Measurements from ENCODE around the gene ZMYM2.

Gene ZMYM2

DNA sequence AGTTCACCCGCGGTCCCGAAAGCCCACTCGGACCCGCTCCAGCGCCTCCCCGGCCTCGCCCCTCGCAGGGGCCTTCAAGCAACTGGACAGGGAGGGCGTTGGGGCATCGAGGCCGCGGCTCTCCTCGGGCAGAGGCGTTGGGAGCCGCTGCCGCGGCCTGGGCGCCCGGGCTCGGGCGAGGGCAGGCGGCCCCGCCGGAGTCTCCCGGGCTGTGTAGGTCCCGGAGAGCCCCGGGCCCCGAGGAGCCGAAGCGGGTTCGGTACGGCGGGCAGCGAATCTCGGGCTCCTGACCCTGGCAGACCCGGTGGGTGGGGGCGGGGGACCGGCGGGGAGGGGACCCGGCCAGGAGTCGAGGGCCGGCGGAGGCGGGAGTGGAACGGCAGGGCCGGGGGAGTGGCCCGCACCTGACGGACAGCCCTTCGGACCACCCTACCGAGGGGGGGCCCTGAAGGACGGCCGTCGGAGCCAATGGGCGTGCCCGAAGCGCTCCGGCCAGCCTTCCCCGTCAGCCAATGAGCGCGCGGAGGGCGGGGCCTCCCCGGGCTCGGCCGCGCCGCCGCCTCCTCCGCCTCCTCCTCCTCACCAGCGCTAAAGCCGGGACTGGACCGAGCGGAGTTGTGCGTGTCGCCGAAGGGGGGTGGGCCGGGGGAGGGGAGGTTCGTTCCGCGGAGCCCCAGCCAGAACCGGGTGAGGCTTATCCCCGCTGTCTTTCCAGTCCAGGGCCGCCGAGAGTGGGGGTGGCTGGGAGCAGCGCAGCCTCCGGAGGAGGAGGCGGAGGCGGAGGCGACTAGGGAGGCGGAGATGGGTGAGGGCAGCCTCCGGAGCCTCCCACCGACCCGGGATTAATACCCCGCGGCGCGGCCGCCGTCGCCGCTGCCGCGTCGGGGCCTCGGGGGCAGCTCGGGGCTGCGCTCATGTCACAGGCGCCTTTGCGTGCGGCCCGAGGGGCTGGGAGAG lies at the start of gene ZMYM2:
TSS of gene ZMYM2 (plus strand) at position 573 of the 957 bp plus-strand sequence. CDS start 34,346 bp downstream, outside the sequence.
- Histone ChIP-seq H3K27me3 (replicated peaks; ENCODE audit: control insufficient read depth, insufficient read depth, low read length) (no peaks in the 10 kb centered on the region), H3K4me3 (replicated peaks; ENCODE audit: low read depth, low read length) (peak within 1 kb of the TSS; percentile 76), H3K36me3 (ENCODE audit: control insufficient read depth, insufficient read depth, low read length) (no peaks in the 10 kb centered on the region; the same call in 1 of the 2 replicates)
- DNase-seq (ENCODE audit: extremely low read depth, insufficient read length): peak; percentile 98
- TF ChIP-seq, protein P1, sequence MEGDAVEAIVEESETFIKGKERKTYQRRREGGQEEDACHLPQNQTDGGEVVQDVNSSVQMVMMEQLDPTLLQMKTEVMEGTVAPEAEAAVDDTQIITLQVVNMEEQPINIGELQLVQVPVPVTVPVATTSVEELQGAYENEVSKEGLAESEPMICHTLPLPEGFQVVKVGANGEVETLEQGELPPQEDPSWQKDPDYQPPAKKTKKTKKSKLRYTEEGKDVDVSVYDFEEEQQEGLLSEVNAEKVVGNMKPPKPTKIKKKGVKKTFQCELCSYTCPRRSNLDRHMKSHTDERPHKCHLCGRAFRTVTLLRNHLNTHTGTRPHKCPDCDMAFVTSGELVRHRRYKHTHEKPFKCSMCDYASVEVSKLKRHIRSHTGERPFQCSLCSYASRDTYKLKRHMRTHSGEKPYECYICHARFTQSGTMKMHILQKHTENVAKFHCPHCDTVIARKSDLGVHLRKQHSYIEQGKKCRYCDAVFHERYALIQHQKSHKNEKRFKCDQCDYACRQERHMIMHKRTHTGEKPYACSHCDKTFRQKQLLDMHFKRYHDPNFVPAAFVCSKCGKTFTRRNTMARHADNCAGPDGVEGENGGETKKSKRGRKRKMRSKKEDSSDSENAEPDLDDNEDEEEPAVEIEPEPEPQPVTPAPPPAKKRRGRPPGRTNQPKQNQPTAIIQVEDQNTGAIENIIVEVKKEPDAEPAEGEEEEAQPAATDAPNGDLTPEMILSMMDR (IDR thresholded peaks at IDR 0.05; ENCODE audit: insufficient read depth, low read length, poor library complexity, severe bottlenecking): no peak

- H3K4me3 ChIP-seq (replicated peaks; ENCODE audit: low read depth, low read length): no peak overlapping the region
- H3K36me3 ChIP-seq (ENCODE audit: control insufficient read depth, insufficient read depth, low read length): no peaks in the 10 kb centered on the region
- no peak for DNase-seq (ENCODE audit: extremely low read depth, insufficient read length)
- H3K27me3 ChIP-seq (replicated peaks; ENCODE audit: control insufficient read depth, insufficient read depth, low read length): no peaks in the 10 kb centered on the region
- TF ChIP-seq, protein P1 (IDR thresholded peaks at IDR 0.05; ENCODE audit: insufficient read depth, low read length, poor library complexity, severe bottlenecking): no peak
Measured at GRCh38 chr13:19910336-19911072, 48.0 kb upstream of the ZMYM2 start.

GRCh38 chr13:19927117-19927748 lies 31.3 kb upstream of the ZMYM2 start:
- Histone ChIP-seq H3K4me3 (replicated peaks; ENCODE audit: low read depth, low read length) (no peak overlapping the region), H3K27me3 (replicated peaks; ENCODE audit: control insufficient read depth, insufficient read depth, low read length) (no peaks in the 10 kb centered on the region), H3K36me3 (ENCODE audit: control insufficient read depth, insufficient read depth, low read length) (no peaks in the 10 kb centered on the region)
- DNase-seq (ENCODE audit: extremely low read depth, insufficient read length): no peak
- TF ChIP-seq, protein P1 (IDR thresholded peaks at IDR 0.05; ENCODE audit: insufficient read depth, low read length, poor library complexity, severe bottlenecking): peak; percentile 40

GRCh38 chr13:19940106-19940505 lies 18.4 kb upstream of the ZMYM2 start:
- H3K36me3 ChIP-seq (ENCODE audit: control insufficient read depth, insufficient read depth, low read length): no peaks in the 10 kb centered on the region
- no peak for DNase-seq (ENCODE audit: extremely low read depth, insufficient read length)
- H3K27me3 ChIP-seq (replicated peaks; ENCODE audit: control insufficient read depth, insufficient read depth, low read length): no peaks in the 10 kb centered on the region
- TF ChIP-seq, protein P1 (IDR thresholded peaks at IDR 0.05; ENCODE audit: insufficient read depth, low read length, poor library complexity, severe bottlenecking): no peak
- no peak overlapping the region for H3K4me3 ChIP-seq (replicated peaks; ENCODE audit: low read depth, low read length)

DNA sequence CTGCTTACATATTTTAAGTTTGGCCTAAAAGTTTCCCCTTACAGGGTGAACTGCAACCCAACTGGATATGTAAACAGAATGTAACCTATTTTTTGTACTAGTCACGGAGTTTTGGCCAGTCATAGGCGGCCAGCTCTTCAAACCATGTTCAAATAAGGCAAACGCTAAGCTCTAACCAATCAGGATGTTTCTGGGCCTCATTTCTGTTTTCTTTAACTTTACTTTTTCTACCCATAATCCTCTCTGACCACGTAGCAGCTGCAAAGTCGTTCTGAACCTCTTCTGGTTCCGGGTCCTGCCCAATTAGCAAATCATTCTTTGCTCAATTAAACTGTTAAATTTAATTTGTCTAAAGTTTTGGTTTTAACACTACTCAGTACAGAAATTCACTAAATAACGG lies 8.2 kb upstream of the ZMYM2 start:
- no peak for DNase-seq (ENCODE audit: extremely low read depth, insufficient read length)
- H3K27me3 ChIP-seq (replicated peaks; ENCODE audit: control insufficient read depth, insufficient read depth, low read length): no peaks in the 10 kb centered on the region
- TF ChIP-seq, protein P1 (IDR thresholded peaks at IDR 0.05; ENCODE audit: insufficient read depth, low read length, poor library complexity, severe bottlenecking): no peak
- no peak overlapping the region for H3K4me3 ChIP-seq (replicated peaks; ENCODE audit: low read depth, low read length)
- H3K36me3 ChIP-seq (ENCODE audit: control insufficient read depth, insufficient read depth, low read length): no peaks in the 10 kb centered on the region
